TTC549 (cell line): ENCODE measurements around the gene NOS1AP.

Experiments used
- FAIRE-seq: peaks from 2 replicates; lab custom pipeline; 2012; peaks lifted over from hg19 to GRCh38; lab: Jason Lieb, UNC

Gene NOS1AP

DNA sequence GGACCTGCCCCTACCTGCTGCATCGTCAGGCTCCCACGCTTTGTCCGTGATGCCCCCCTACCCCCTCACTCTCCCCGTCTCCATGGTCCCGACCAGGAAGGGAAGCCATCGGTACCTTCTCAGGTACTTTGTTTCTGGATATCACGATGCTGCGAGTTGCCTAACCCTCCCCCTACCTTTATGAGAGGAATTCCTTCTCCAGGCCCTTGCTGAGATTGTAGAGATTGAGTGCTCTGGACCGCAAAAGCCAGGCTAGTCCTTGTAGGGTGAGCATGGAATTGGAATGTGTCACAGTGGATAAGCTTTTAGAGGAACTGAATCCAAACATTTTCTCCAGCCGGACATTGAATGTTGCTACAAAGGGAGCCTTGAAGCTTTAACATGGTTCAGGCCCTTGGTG, 298.3 kb downstream of the NOS1AP start:
- no peak for FAIRE-seq

DNA sequence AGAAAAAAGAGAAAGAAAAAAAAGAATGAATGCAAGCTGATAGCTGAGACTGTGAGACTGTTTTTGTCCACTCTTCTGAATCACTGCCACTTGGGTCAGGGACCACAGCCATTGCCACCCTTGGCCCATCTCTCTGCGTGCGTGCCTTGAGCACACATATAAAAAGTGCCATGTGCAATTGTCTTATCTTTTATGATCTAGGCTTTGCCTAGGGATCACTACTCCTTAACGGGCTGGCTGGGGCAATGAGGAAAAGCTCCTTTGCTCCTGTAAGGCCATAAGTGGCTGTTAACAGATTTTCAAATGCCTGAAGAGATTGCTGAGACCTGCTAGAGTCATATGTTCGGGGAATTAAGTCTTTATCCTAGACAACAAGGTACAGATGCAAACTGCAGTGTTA, 299.0 kb downstream of the NOS1AP start:
- FAIRE-seq: no peak

DNA sequence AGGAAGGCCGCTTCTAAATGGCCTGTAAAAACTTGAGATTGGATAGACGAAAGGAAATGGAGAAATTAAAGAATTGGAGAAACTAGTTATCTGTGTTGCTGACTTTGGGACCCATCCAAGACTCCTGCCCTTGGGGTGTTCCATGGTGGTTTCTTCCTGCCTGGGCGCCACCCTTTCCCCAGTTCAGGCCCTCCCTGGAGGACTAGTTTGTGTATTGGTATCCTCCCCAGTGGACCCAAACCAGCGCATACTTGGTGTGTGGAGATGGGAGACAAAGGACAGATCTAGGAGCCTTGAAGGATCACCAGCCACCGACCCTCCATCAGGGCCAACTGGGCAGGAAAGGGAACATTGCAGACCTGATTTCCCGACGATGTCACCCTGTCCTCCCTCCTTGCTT, 300.1 kb downstream of the NOS1AP start:
- no peak for FAIRE-seq

DNA sequence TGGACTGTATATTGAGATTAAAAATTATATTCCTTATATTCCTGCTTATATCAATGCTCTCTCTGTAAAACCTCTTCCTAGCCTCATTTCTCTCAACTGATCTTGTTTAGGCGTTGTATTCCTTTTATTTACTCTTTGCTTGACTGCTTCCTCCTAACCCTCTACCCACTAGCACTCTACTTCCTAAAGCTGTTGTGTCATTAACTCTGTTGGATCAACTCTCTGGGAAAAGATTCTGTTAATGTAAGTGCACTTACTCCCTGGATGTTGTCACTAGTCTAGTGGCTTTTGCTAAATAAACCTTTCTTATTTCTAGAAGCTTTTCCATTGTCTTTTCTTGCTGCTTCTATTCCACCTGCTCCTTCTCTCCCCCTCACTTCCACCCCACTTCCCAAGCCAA, 300.7 kb downstream of the NOS1AP start:
- FAIRE-seq: no peak

DNA sequence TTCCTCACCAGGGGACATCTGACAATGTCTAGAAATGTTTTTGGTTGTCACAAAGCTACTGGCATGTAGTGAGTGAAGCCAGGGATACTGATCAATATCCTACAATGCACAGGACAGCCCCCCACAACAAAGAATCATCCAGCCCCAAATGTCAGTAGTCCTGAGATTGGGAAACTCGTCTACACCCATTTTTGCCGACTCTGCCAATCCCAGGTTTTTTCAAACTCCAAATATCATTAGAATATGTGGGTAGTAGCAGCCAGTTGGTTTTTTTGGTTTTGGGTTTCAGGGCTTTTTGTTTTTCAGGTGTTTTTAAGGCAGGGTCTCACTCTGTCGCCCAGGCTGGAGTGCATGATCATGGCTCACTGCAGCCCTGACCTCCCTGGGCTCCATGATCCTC, 301.2 kb downstream of the NOS1AP start:
- no peak for FAIRE-seq

DNA sequence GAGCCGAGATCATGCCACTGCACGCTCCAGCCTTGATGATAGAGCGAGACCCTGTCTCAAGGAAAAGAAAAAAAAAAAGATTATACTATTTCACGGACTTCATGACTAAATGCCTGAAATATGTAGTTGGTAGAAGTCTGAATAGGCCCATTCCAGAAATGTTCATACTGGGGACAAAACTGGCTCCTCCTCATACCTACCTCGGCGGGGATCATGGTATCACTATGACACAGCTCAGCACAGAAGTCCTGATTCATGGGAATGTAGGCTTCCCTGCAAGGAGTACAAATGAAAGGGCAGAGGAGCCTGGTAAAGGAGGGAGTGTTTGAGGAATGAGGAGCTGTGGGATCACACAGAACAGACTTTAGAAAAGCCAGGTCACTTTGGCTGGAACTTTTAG, 302.1 kb downstream of the NOS1AP start:
- no peak for FAIRE-seq

DNA sequence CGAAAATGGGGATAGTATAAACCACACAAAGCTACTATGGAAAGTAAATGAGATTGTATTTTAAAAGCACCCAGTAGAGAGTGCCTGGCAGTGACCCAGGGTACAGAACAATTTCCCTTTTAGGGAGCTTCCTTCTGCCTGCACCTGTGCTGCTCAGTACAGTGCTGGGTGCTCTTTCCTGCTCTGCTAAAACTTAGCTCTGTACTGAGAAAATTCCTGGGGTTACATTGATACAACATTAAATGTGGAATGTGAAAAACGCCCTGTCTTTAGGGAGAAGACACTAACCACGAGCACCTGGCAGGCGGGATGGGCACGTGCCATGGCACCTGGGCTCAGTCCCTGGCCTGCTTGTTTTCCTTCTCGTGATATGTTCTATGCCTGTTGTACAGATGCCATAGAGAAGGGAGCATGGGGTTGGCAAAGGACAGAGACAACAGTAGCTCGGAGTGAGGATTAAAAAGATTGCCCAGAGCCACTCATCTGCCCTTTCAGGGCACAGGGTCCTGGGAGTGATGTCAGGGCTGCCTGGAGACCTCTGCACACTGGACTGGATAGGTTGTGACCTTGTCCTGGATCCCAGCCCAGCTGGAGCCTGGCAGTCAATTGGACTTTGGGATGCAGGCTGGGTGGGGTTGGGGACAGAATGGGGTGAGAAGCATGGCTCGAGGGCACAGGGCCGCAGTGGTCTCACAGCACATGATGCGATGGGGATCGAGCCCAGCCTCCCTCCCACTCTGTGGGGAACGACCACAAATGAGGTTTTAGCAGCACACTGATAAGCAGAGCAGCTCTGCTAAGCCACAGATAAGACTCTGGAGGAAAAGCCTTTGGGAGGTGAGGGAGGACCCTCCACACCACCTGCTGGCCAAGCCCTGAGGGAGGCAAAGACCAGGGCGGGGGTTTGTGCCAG, 302.9 kb downstream of the NOS1AP start:
- FAIRE-seq: no peak

DNA sequence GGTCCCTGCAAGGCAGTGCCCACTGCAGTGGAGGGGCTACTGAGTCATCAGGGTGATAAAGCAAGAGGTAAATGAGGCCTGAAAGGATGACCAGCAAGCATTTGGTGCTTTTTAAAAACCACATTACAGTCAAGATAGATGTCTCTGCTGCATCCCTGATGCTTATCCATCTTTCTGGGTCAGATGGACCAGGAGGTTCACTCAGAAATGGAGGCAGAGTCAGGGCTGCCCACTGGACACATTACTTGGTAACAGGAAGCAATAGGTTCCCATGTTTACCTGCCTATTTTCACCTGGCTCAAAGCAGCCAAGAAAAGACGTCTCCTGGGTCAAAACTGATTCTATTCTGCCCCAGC, 303.6 kb downstream of the NOS1AP start:
- no peak for FAIRE-seq

DNA sequence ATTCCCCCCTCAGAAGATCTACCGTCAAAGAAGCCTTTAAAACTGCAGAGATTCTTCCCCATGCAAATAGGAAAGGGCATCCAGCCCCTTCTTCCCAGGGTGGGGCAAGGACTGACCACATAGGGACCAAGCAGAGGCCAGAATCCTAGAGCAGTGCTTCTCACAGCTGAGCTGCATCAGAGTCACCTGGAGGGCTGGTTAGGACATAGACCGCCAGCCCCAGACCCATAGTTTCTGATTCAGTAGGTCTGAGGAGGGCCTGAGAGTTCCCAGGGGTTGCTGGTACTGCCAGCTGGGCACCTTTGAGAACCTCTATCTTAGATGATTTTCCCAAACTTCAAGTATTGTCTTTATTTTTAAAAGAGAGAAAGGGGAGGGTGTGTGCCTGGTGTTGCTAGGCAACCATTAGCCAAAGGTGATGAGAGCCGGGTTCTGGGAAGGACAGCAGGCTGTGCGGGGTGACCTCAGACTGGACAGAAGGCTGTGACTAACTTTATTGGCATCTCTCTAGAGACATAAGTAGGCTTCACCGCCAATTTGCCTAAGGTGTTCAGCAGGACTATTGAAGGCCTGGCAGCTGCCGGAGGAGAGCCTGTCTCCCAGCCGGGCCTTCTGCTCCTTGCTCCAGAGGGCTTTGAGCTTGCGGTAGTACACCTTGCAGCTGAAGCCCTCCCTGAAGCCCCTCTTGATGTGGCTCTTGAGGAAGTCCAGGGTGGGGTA, 304.2 kb downstream of the NOS1AP start:
- FAIRE-seq: no peak

DNA sequence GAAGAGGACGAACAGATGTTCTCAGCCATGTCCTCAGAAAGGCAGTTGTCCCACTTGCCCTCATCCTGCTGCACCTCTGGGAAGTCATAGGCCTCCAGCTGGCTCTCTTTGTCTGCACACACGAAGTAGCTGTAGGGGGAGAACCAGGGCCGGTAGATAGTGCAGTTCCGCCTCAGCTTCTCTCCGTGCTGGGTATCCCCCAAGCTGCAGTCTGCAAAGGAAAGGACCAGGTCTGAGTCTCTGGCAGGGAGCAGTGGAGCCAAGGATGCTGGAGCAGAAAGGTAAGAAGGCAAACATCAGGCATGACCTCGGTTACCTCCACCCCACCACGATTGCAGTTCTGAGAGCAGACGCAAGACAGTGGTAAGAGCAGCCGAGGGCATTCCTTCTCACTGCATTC, 304.9 kb downstream of the NOS1AP start:
- FAIRE-seq: no peak

DNA sequence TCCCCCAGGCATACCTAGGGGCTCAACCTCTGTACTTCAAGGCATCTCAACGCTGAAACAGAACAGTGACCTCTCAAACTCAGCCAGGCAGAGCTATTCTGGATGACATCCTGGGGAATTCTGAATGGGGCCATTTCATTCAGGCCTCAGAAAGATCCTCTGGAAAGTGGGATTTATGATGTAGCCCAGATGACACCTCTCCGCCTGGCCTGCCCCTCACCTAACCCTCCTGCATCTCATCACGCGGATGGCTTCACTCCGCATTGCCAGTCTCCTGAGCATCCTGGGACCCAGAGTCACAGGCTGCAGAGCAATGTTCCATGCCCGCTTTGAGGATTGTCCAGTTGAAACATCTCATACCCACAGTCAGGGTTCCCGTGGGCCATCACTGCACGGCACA, 306.0 kb downstream of the NOS1AP start:
- FAIRE-seq: no peak

DNA sequence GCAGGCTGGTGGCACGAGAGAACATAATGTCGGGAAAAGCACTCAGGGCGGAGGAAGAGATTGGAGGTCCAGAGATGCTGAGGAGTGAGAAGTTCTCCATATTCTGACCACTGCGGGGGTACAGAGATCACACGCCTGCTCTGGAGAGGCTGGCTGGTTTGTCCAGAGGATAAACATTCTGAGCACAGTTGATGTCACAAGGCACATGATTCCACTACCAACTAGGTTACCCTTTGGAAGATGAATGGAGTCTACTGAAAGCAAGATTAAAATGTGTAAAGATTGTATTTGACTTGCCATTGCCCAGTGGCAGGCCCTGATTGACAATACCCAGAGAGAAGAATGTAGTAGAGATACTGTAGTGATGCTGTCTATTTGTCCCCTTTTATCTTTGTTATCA, 307.2 kb downstream of the NOS1AP start, which contains the start of gene SPATA46:
TSS of gene SPATA46 (minus strand) at position 164 of the 400 bp plus-strand sequence. CDS start at position 100, 64 bp downstream.
- FAIRE-seq: no peak

DNA sequence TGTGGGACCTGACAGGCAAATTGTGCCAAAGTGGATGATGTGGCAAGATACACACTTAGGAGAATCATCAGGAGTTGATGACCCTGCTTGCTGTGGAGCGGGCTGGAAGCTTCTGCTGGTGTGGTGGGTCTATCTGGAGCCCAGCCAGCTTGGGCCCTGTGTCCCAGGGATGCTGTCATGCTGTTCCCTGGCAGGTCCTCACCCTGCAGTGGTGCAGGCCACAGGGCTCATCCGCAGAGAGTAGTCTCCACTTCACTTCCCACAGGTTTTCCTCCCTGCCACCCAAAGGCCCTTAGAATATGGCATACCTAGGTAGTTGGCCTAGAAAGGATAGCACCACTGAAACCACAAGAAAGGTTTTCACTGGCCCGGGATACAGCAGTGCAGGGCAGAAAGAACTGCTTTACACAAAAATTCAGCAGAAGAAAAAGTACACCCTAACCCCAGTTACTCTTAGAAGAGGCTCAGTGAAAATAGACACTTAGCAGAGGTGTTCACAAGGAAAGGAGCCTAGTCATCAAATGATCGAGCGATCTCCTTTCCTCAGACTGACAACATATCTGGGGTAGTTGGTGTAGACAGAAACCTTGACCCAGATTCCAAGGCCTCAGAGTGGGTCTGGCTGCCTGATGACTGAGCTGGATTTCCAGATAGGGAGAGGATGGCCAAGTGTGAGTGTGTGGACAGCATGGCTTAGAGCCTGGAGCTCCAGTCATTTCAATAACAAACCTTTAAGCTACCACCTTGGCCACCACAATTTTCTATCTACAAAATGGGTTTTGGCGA, 310.8 kb downstream of the NOS1AP start:
- no peak for FAIRE-seq

DNA sequence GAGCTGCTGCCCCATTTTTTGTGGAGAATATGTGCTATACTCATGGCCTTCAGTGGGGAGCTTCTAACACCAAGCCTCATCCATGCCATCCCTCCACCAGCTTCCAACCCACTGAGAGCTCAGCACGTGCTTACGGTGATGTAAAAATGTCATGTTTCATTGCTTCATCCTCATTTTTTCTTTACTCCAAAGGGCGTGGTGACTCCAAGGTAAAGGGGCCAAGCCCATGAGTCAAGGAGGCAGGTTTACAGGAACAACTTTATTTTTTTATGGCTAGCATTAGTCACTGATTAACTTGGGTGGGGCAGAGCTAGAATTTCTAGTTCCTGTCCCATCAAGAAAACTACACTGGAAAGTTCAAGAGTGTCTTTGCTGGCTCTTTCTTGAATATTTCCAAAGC, 311.9 kb downstream of the NOS1AP start, which contains the start of gene C1orf226:
TSS of gene C1orf226 (plus strand) at position 346 of the 400 bp plus-strand sequence. CDS start 174 bp downstream, outside the sequence.
- no peak for FAIRE-seq

DNA sequence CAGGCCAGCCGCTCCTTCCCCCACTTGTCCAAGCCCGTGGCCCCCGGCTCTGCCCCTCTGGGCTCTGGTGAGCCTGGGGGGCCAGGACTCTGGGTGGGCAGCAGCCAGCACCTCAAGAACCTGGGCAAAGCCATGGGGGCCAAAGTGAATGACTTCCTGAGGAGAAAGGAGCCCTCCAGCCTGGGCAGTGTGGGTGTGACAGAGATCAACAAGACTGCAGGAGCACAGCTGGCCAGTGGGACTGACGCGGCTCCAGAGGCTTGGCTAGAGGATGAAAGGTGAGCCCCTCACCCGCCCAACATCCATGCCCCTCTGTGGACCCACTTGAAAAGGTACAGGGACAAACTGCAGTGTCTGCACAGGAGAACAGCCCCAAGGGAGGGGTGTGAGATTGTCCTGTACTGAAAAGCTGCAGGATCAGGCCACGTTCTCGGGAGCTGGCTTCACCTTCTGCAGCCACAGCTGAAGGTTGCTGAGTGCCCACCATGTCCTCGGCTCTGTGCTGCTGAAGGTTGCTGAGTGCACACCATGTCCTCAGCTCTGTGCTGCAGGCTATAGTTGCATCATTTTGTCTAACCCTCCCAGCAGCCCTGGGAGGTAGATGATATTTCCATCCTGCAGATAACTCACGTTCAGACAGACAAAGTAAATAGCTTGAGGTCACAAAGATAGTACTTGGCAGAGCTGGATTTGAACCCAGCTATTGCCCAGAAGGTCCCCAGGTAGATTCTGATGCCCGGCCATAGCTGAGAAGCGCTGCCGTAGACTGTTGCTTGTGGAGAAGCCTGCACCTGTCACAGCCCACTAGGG, 312.7 kb downstream of the NOS1AP start:
- no peak for FAIRE-seq

DNA sequence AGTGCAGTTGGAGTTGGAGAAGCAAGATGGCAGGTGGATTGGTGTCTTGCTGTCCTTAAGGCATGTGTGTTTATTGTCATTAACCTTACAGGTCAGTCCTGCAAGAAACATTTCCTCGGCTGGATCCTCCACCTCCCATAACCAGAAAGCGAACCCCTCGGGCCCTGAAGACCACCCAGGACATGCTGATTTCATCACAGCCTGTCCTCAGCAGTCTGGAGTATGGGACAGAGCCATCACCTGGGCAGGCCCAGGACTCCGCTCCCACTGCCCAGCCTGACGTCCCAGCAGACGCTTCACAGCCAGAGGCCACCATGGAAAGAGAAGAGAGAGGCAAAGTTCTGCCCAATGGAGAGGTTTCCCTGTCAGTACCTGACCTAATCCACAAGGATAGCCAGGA, 313.6 kb downstream of the NOS1AP start:
- no peak for FAIRE-seq

DNA sequence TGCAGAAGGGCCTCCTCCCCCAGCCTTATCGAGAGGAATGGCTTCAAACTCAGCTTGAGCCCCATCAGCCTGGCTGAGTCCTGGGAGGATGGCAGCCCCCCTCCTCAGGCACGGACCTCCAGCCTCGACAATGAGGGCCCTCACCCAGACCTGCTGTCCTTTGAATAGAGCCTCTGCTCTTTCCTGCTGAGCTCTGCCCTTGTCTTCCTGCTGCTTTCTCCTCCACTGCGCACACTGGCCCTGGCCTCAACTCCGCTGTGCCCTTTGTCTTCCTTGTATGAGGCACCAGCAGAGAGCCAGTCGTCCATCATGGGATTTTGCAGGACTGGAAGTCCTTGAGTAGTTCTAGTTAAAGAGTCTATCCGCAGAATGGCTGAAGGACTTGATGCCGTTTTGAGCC, 314.0 kb downstream of the NOS1AP start:
- no peak for FAIRE-seq

DNA sequence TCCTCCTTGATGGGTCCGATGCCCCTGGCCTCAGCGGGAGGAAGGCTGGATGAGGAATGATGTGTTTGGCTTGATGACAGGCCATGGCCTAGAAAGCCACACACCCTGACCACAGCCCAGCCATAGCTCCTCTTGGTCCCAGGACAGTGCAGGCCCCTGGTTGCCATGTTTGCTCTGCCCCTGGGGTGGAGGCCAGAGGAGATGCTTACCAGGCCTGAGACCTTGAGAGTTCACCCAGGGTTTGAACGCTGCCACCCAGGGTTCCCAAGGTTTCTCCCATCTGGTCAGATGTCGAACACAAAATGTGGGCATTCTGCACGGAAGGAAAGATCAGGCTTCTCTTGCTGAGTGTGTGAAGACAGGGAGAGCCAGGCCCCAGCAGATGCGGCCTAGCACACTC, 314.6 kb downstream of the NOS1AP start:
- FAIRE-seq: no peak

DNA sequence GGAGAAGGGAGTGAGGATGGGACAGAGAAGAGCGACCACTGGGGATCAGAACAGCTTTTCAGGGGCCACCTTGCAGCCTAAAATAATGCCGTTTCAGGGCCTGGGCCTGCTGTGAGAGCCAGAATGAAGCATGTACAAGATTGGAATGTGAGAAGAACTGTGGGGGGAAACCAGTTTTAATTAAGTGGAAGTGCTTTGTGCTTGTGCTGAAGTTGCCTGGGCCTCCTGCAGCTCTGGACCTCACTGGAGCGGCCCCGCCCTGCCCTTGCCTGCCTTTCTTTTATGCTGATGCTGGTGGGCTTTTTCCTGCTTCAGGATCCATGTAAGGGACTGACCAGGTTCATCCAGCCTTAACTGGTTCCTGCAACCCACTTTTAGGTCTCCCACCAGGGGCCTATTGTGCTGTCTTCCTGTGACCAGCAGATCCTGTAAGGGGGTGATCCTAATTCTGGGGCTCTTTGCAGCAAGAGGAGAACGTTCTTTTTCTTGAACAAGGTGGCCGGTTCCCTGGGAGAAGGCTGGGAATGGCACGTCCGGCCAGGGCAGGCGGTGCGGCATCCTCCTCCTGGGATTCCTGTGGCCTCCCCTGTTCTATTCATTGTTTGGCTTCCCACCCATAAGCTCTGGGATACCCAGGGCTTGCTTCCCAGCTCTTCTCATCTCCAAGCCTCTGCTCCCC, 315.2 kb downstream of the NOS1AP start:
- FAIRE-seq: no peak

DNA sequence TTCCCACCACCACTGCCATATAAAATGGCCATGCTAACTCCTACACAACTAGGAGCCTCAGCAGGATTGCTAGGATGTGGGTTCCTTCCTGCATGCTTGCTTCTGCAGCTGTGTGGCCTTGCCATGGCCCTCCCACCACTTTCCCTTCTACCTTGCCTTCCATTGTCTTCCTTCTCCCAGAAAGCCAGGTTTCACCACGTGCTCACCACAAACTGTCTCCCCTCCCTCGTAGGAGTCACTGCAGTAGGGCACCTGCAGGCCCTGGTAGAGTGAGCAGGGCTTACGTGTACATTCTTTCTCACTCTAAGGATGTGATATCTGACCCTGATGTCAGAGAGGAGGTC, 315.8 kb downstream of the NOS1AP start:
- FAIRE-seq: no peak

DNA sequence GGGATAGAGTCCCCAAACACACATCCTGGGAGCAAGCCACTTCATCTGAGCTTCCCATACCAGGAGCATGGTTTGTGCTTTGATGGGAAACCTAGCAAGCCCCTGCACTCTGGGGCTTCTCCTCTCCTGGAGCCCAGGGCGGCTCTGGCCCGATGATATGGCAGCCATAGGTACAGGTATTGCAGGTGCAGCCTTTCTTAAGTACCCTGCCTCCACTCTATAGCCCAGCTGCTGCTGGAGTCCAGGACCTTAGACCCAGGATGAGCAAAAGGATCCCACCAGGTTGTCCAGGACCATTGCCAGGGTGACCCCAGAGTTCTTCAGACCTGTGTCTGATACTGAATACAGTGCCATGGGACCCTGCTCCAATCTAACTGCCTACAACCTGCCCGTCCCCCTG, 316.2 kb downstream of the NOS1AP start:
- FAIRE-seq: no peak
